GM19351 (cell line): ENCODE data around the gene ZNF777.
"Not testable (repeated sequence)": the region's sequence is repeated elsewhere in the genome, so short reads cannot be mapped to it uniquely, and the experiment has no call there.

ENCODE experiments used
- ATAC-seq: cut with Tn5 transposase; IDR thresholded peaks from one replicate; pipeline ENCODE4 v1.9.1; 2021; ENCODE audit warnings: mild to moderate bottlenecking, moderate library complexity; ENCODE audit not compliant: unreplicated experiment

ZNF777 gene

GRCh38 chr7:149420006-149420405, 40.9 kb downstream of the ZNF777 start:
- no peak for ATAC-seq

GRCh38 chr7:149415391-149416071, 45.3 kb downstream of the ZNF777 start:
- peak; percentile 24 for ATAC-seq

- peak; percentile 84 for ATAC-seq
Observed at GRCh38 chr7:149414745-149415390, 46.0 kb downstream of the ZNF777 start.

GRCh38 chr7:149414171-149414570, 46.7 kb downstream of the ZNF777 start:
- no peak for ATAC-seq

- not testable (repeated sequence) for ATAC-seq
Observed at GRCh38 chr7:149413083-149413482, 47.8 kb downstream of the ZNF777 start.

- peak; percentile 97 for ATAC-seq
Observed at GRCh38 chr7:149409895-149410294, 51.0 kb downstream of the ZNF777 start.

- ATAC-seq, result no peak
Observed at GRCh38 chr7:149404825-149405224, 56.0 kb downstream of the ZNF777 start.

- no peak for ATAC-seq
Observed at GRCh38 chr7:149404396-149404795, 56.5 kb downstream of the ZNF777 start.

GRCh38 chr7:149398195-149398820, 62.6 kb downstream of the ZNF777 start:
- no peak for ATAC-seq

- no peak for ATAC-seq
Observed at GRCh38 chr7:149397470-149398043, 63.3 kb downstream of the ZNF777 start.

- not testable (repeated sequence) for ATAC-seq
Observed at GRCh38 chr7:149388550-149389335, 72.1 kb downstream of the ZNF777 start.

- ATAC-seq, result not testable (repeated sequence)
Observed at GRCh38 chr7:149386514-149386913, 74.3 kb downstream of the ZNF777 start.

- no peak for ATAC-seq
Observed at GRCh38 chr7:149385195-149385950, 75.5 kb downstream of the ZNF777 start.
